ENCODE results near the gene PSMB11.
"Not testable (repeated sequence)": the region's sequence is repeated elsewhere in the genome, so short reads cannot be mapped to it uniquely, and the experiment has no call there.

Gene PSMB11

DNA sequence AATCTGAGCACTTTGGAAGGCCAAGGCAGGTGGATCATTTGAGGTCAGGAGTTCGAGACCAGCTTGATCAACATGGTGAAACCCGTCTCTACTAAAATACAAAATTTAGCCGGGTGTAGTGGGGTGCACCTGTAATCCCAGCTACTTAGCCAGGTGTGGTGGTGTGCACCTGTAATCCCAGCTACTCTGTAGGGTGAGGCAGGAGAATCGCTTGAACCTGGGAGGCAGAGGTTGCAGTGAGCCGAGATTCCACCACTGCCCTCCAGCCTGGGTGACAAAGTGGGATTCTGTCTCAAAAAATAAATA is 28.3 kb upstream of the PSMB11 start:
- not testable (repeated sequence) for DNase-seq (ENCODE audit: low read depth)

DNA sequence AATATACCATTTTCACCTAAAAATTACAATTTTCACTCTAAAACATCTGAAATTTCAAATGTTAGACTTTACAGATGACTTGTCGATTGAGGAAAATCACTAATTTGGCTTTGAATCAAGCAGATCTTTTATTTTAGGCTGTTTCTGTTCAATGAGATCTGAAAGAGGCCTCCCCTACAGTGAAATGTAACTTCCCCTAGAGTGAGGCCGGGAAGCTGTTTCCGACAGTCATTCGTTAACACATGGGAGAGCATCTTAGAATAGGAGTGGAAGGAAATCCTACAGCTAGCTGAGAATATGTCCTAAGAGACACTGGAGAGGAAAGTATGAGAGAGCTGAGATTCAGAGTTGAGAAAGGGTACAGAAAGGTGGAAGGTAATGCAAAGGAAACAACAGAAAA is 26.4 kb upstream of the PSMB11 start:
- DNase-seq (ENCODE audit: low read depth) = no peak

DNA sequence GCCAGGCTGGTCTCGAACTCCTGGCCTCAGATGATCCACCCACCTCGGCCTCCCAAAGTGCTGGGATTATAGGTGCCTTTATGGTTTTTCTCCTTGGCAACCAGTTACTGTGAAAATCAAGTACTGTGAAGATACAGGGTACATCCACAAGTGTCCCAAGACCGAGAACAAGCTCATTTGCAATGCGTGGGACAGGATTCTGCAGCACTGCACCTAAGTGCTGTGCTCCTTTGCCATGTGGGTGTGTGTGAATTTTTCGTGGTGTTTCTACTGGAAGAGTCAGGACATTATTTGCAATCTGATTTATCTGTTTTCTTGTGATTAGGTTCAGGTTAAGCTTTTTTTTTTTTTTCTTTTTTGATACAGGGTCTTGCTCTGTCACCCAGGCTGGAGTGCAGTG is 24.9 kb upstream of the PSMB11 start:
- DNase-seq (ENCODE audit: low read depth) = no peak

DNA sequence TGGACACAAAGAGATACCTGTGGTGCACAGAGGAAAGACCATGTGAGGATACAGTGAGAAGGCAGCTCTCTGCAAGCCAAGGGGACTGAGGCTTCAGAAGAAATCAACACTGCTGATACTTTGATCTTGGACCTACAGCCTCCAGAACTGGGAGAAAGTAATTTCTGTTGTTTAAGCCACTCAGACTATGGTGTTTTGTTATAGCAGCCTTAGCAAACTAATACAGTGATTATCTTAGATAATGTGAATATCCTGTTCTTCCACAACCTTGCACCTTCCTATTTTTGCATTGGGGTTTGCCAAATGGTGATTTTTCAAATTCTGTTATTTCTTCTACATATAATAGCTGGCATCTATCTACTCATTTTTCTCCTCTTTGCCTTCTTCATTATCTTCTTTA is 23.9 kb upstream of the PSMB11 start:
- DNase-seq (ENCODE audit: low read depth) = no peak

DNA sequence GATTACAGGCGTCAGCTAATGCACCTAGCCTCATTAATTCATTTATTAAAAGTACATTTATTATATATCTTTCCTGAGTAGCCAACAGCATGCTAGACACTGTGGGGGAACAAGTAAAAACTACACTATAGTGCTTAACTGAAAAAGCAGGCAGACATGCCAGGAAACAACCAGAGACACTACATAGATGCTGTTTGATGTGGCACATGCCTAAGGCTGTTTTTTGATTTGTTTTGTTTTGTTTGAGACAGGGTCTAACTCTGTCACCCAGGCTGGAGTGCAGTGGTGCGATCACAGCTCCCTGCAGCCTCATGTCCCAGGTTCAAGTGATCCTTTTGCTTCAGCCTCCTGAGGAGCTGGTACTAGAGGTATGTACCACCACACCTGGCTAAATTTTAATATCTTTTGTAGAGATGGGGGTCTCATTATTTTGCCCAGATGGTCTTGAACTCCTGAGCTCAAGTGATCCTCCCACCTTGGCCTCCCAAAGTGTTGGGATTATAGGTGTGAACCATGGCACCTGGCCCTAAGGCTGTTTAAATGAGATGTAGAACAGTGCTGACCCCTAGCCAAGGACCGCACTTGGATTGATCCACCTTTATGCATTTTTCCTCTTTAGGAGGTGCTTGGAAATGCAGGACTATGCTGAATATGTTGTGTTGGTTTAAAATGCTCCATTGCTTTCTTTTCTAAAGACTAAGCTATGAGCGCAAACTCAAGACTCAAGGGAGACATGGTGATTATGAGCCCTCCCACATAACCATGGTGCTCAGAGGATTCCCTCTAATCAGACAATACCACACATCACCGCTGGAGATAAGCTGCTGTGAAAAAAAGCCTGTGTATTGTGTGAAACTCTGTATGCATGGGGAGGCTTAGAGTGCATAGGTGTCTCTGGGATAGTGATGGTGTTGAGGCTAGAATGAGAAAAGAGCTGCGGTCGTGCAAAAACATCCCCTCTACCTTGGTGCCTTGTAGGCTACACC is 21.6 kb upstream of the PSMB11 start:
- DNase-seq (ENCODE audit: low read depth) = no peak

DNA sequence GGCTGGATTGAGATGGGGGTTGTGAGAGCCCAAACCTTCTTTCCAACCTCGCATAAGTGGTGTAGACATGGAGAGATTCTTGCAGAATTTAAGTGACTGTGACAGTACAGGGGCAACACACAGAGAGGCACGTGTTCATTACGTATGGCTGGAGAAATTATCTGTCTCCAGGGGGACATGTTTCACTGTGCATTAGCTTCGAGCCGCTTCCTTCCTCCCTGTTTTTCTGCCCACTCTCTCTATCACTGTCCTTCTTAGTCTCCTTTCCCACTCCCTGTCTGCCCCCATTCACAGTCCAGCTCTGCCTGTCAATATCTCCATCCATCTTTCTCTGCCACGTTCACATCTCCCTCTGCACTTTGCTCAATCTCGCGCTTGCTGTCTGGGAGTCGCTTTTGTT is 20.6 kb upstream of the PSMB11 start:
- DNase-seq (ENCODE audit: low read depth) = no peak

DNA sequence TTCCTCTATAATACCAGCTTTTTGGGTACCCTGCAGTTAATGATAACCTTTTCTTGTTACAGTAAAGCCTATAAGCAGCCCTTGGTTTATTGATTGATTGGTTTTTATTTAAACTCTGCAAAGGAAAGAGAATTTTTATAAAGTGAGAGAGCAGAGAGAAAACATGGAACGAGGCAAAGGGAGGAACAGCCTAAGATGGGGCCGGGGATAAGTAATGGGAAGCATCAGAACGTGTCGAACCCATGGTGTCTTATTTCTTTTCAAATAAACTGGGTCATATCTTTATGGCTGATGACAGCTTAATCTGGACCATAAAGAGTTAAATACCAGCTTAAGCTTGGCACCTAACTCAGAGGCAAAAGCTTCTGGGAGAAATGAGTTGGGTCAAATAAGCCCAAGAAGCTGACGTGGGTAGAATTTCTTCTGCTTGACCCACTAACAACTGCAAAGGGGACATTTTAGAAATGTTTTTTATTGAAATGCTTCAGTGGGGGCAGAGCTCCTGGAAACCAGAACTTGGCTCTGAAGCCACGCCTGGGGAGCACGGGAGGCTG is 20.0 kb upstream of the PSMB11 start:
- DNase-seq (ENCODE audit: low read depth) = no peak

DNA sequence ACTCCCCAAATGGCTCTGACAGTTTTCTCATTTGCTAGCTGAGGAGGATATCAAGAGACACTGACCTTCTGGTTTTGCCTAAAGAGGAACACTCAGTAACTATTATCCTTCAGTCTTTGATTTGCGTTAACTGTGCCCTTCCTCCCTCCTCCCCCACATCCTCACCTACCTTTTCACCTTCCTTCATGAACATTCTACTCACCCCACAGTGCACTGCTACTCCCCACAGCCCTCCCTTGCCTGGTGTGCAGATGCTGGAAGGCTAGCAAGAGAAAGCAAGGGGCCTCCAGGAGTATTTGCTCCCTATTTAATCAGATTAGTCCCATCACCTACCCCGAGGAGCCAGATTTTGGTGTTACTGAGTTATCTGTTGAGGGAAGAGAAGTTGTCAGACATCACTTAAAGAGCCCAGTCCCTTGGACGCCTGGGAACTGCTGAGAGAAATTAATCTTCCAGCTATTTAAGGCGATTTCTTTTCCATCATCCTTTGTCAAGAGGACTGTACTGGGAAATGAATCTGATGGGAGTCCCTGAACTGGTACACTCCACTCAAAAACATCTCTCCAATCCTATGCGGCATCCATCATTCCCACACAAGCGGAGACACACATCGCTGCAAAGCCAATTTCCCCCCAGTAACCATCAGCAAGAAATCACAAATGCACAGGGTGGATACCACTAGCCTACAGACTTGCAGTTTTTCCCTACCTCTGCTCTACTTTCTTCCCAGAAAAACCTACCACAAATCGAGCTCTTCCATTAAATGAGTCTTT is 18.8 kb upstream of the PSMB11 start:
- no peak for DNase-seq (ENCODE audit: low read depth)

DNA sequence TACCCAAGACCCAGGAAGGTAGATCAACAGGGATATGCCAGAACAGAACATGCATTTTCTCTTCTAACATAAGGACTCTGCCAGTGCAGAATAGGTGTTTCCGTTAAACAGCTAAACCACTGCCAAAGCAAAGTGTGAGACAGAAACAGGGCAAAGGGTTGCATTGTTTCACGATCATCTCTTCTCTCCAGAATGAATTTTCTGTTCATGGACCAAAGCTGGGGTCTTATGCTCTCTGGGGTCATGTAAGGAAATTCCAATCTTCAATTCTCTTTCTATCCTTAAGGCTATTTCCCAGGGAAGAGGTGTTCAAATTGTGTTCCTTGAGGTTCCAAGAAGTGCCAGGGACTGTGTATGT is 18.2 kb upstream of the PSMB11 start:
- DNase-seq (ENCODE audit: low read depth) = no peak

DNA sequence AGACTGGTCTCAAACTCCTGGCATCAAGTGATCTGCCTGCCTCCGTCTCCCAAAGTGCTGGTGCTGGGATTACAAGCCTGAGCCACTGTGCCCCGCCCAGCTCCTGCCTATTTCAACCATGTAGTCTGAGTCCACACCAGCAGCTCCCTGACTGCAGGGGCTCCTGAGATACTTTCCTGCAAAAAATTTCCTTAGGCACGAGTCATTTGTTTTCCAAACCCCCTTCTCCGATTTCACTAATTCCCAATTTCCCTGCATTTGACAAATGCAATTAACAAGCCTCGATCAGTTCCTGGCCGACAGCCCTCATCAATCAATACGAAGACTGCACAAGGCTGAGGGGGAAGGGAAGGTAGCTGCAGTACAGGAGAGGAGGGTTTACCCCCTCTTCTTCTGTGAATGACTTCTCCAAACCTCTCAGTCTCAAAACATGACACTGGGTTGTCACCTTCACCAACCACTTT is 17.4 kb upstream of the PSMB11 start:
- DNase-seq (ENCODE audit: low read depth) = no peak

DNA sequence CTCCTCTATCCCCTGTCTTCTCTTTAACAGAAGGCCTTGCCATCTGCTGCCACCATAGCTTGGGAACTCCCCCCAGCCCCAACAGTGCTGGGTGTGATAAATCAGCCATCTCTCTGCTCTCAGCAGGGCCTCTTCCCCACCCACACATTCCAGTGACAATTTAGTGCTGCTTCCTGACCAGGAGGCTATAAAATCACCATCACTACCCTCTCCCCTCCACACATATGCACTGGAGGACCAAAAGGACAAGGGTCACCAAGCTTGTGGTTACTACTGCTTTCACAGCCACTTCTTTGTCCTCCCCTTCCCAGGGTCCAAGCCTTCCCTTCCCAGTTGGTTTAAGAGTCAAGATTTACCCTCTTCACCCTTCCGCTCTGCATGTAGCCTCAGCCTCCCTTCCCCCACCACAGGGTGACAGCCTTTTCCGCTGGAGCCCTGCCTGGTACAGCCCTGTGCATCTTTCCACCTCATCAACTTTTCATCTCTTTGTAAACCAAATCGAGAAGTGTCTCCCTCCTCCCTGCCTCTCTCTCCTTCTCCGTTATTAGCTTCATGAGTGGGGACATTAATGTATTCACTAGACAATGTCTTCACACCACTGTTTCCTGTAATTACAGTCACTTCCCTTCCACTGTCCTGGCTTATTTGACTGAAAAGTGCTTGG is 16.7 kb upstream of the PSMB11 start:
- no peak for DNase-seq (ENCODE audit: low read depth)

DNA sequence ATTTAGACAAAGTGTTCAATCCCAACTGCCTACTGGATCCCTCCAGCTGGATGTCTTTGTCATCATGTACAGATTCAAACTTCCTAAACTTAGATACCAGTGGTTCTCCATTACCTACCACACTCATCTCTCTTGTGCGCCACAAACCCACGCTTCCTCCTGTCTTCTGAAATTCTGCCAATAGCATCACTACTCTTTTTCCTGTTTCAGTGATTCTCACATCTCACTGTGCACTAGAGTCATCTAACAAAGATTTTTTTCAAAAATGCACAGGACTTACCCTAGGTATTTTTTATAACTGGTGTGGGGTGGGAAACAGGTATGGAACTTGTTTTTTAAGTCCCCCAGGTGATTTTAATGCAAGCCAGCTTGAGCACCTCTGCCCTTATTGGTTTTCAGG is 13.2 kb upstream of the PSMB11 start:
- no peak for DNase-seq (ENCODE audit: low read depth)

DNA sequence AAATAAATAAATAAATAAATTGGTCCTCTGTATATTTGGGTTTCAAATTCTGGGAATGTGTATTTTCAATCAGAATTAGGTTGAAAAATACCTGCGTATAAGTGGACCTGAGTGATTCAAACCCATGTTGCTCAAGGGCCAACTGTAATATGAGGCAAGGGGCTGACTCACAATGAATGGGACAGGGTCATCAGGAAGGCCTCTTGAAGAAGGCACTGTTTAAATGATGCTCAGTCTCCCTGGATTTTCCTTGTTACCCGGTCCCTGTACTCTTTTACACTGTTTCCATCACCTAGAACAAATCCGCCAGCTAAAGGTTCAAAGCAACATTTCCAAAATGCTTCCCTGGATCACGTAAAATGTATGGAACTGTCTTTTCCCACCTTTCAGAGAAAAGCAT is 11.1 kb upstream of the PSMB11 start:
- DNase-seq (ENCODE audit: low read depth) = no peak

DNA sequence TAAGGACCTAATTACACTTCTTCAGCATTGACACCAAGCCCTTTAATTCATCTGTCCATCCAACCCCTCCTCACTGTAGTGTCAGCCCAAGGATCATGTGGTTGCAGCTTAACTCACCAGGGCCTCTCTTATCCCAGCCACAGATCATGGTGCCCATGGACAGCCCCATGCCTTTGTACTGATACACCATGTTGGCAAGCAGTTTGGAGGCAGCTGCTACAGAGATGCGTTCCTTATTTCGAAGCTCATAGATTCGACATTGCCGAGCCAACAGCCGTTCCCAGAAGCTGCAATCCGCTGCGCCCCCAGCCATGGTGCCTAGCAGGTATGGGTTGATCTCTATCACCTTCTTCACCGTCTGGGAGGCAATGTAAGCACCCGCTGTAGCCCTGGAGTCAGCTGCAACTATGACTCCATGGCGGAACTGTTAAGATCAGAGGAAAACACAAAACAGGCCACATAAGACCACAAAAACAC is 8.7 kb upstream of the PSMB11 start:
- DNase-seq (ENCODE audit: low read depth) = no peak

DNA sequence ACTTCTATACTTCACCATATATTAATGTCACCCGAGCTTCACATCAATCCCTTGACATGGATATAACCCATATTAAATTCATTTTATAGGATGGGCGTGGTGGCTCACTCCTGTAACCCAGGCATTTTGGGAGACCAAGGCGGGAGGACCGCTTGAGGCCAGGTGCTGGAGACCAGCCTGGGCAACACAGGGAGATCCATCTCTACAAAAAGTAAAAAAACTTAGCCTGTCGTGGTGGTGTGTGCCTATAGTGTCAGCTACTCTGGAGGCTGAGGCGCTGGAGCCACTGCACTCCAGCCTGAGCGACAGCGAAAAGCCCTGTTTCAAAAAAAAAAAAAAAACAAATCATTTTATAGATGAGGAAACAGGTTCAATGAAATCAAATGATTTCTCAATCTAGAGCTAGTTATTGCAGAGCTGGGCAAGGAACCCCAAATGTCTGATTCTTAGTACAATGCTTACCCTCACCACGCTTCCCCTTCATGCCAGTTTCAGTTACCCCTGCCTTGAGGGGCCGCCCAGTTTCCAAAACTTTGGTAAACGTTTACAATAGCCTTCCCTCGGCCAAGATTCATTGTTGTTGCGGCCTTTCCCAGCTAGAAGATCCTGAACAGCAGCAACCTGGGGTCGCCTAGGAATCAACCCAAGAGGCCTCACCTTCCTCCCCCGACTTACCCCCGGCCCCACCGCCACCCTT is 8.1 kb upstream of the PSMB11 start:
- no peak for DNase-seq (ENCODE audit: low read depth)

DNA sequence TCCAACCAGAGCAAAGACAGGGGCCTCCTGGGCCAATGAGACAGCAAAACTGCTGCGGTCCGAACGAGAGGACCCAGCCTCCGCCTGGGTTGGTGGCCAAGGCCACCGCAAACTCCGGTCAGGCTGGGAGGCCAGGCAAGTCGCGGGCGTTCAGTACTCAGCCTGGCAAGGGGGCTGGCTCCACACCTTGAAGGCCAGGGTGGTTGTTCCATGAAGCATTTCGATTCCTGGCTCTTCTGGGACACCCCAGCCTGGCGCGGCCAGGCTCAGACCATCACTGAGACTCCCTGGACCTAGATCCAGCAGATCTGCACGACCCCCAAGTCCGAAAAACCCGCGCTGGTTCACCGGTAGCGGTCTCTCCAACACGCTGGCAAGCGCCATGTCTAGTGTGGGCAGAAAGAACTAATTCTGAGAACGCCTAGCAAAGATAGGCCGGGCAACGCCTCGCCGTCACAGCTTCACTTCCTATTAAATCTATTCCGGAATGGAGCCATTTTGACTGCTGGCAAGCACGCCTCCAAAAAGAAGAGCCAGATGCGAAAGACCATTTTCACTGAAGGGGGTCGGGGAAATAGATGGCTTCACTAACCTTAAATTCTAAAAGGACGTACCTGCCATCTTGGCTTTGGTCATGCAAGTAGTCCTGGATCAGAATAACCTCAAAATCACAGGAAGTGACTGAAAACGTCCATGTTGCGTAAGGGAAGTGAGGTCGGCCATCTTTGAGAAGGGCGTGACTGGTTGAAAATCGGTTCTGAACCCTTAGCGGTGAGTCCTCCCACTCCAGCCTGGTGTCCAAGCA is 7.3 kb upstream of the PSMB11 start, which contains the start of gene PSMB5:
Gene PSMB5 (minus strand): TSS at position 403 of the 805 bp plus-strand sequence. CDS start 19 bp downstream, at position 384.
- peak; percentile 95 for DNase-seq (ENCODE audit: low read depth)

DNA sequence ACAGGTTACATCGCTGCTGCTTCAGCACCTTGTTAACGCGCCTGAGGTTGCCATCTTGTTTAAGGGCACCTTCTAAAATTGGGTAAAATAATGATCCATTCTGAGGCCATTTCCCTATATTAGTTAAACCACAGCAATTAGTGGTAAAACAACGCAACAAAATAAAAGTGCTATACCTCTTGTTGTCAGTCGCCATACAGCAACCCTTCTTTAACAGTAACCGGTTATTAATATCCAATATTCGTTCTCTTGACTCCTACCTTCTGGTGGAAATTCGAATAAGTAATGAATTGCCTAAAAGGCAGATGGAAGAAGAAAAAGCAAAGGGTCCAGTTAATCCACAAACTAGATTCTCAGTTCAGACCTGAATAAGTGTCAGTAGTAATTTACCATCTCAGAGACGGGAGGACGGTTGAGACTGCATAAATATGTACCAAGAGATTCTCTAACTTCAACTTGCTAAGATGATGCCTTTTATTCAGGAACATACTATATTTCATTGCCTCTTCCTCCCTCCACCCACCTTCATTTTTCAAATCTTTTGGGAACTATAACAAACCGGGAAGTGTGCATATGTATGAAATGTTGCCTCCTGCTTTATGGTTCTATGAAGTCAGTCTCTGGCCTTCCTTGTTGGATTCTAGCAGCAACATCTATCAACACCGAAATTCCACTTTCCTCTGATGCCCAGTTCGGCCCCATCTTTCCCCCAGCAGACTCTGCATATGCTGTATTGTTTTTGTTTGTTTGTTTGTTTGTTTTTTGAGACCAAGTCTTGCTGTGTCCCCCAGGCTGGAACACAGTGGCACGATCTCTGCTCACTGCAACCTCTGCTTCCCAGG is 6.5 kb upstream of the PSMB11 start:
- DNase-seq (ENCODE audit: low read depth) = no peak

DNA sequence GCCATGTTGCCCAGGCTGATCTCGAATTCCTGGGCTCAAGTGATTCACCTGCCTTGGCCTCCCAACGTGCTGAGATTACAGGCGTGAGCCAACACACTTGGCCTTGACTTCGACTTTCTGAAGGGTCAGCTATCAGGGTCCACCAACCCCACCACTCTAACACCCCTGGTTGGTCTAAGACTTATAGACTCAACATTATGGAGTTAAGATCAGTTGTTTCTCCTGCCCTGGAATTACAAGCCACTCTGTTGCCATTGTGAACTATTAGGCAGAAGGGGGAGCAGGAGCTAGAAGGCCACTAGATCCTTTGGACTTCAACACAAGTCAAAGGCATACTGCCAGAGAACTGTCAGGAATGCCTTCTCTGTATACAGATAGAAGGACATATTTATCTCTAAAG is 1.9 kb upstream of the PSMB11 start:
- DNase-seq (ENCODE audit: low read depth) = no peak

DNA sequence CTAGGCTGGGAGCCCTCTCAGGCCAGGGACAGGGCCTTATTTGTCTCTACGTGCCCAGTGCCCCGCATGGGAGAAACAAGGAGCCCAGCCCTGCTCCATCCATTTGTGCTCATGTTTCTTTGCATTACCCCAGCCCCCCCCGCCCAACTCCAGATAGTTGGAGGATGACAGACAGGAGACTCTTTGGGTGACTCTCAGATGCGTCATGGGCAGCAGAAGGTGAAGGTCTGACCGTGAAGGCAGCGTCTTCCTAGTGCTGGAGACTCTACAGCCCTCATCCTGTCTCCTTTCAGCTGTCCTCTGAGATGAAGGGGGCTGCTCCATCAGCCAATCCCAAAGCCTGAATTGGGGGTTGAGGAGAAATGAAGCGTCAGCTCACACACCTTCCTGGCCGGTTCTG is 283 bp upstream of the PSMB11 start:
- no peak for DNase-seq (ENCODE audit: low read depth)

DNA sequence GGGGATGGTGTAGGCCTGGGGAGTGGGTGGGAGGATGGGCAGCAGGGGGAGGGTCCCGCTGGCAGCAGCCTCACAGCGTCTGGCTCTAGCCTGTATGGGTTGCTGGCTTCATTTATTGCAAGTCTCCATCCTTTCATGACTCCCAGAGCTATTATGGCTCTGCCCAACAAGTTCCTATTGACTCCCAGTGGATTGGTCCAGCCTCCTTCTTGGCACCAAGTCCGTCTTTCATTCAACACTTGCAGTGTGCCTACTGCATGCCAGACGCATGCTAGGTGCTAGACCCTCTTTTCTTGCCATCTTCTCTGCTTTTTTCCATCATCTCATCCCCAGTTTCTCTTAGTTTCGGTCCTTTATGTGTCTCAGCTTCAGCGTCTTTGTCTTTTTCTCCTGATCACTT is 1.1 kb downstream of the PSMB11 start:
- no peak for DNase-seq (ENCODE audit: low read depth)
